B cell (primary cell): ENCODE measurements around the gene SKIC8. TPM values are rescaled to one million over a fixed set of nuclear protein-coding genes. Genes with fewer than 3 reads are reported as not detected.

Experiments used
- ATAC-seq: fragments of 200-7000 bp; cut with Tn5 transposase; one replicate; pipeline ENCODE4 v1.10.0; 2021; ENCODE audit warnings: low read depth, mild to moderate bottlenecking, moderate number of reproducible peaks, moderate library complexity
- CTCF ChIA-PET: fragments of 350-600 bp; sonication (Branson Sonifier 250); formaldehyde crosslinking; loops from one replicate; lab custom pipeline; 2021; ENCODE audit warnings: antibody characterized with exemption, inconsistent platforms; lab: Charles Lee
- POLR2A ChIA-PET: fragments of 350-600 bp; sonication (Branson Sonifier 250); formaldehyde crosslinking; loops from one replicate; lab custom pipeline; 2021; ENCODE audit warnings: antibody characterized with exemption; lab: Charles Lee
- DNase-seq: peaks from one replicate; pipeline ENCODE4 v3.0.0; 2013
- H2AFZ ChIP-seq: 2 replicates; pipeline ENCODE4 v1.6.1; 2012; ENCODE audit warnings: mild to moderate bottlenecking, low read depth, low read length; ENCODE audit not compliant: insufficient read depth, poor library complexity, severe bottlenecking
- H3K27ac ChIP-seq, 2 donors: 1 replicate in 1 of 2; 2 replicates in 1 of 2; pipeline ENCODE4 v1.5.1; 2012 to 2013; ENCODE audit warnings: low read length in 2 of 2, mild to moderate bottlenecking in 2 of 2, moderate library complexity in 1 of 2
- H3K27me3 ChIP-seq, 4 experiments: fragments of 200-600 bp in 1 of 4; sonication (generic) in 1 of 4; replicated peaks in 1 of 4; 1 replicate in 2 of 4; 2 replicates in 2 of 4; pipeline versions ENCODE4 v1.6.1 to v1.7.0; 2013 to 2016; ENCODE audit warnings: low read length in 3 of 4, mild to moderate bottlenecking in 2 of 4, mixed read lengths in 1 of 4, moderate library complexity in 1 of 4; ENCODE audit not compliant: insufficient read depth in 4 of 4, control insufficient read depth in 3 of 4; ENCODE audit errors: control extremely low read depth in 1 of 4
- H3K36me3 ChIP-seq, 2 experiments: replicated peaks in 1 of 2; 1 replicate in 1 of 2; 2 replicates in 1 of 2; pipeline versions ENCODE4 v1.6.1 to v1.7.1; 2013; ENCODE audit warnings: low read length in 1 of 2; ENCODE audit not compliant: insufficient read depth in 2 of 2, control insufficient read depth in 1 of 2; ENCODE audit errors: control extremely low read depth in 1 of 2, extremely low read depth in 1 of 2
- H3K4me1 ChIP-seq, 2 donors: fragments of 200-600 bp in 1 of 2; sonication (generic) in 1 of 2; 1 replicate in 1 of 2; 2 replicates in 1 of 2; pipeline versions ENCODE4 v1.5.1 to v1.6.1; 2013 to 2017; ENCODE audit warnings: low read length in 2 of 2; ENCODE audit not compliant: control insufficient read depth in 2 of 2, insufficient read depth in 2 of 2
- H3K4me2 ChIP-seq: replicated peaks from 2 replicates; pipeline ENCODE3; 2012; ENCODE audit warnings: mild to moderate bottlenecking, low read depth, low read length; ENCODE audit not compliant: poor library complexity, severe bottlenecking
- H3K4me3 ChIP-seq, 5 experiments: fragments of 200-600 bp in 1 of 5; sonication (generic) in 1 of 5; 1 replicate in 3 of 5; 2 replicates in 2 of 5; pipeline versions ENCODE4 v1.5.1 to v1.7.0; 2011 to 2016; ENCODE audit warnings: low read length in 4 of 5, mild to moderate bottlenecking in 4 of 5, low read depth in 2 of 5, control low read depth in 1 of 5, moderate library complexity in 1 of 5; ENCODE audit not compliant: insufficient read depth in 1 of 5; ENCODE audit errors: control extremely low read depth in 1 of 5, extremely low read depth in 1 of 5
- H3K79me2 ChIP-seq: fragments of 200-600 bp; sonication (generic); one replicate; pipeline ENCODE4 v1.6.0; 2016; ENCODE audit warnings: low read length; ENCODE audit not compliant: control insufficient read depth, insufficient read depth
- H3K9ac ChIP-seq: fragments of 200-600 bp; sonication (generic); 2 replicates; pipeline ENCODE4 v1.6.1; 2017; ENCODE audit warnings: mild to moderate bottlenecking, low read length, moderate library complexity
- H3K9me3 ChIP-seq, 3 donors: one replicate each; pipeline versions ENCODE4 v1.6.1 to v1.7.1; 2013; ENCODE audit warnings: low read length in 2 of 3; ENCODE audit not compliant: control insufficient read depth in 2 of 3, insufficient read depth in 1 of 3; ENCODE audit errors: control extremely low read depth in 1 of 3
- H4K20me1 ChIP-seq: 2 replicates; pipeline ENCODE4 v1.6.0; 2012; ENCODE audit warnings: mild to moderate bottlenecking, low read length; ENCODE audit not compliant: insufficient read depth, control insufficient read depth, poor library complexity, severe bottlenecking
- H3K27ac Mint-ChIP-seq: one replicate; pipeline ENCODE4 v1.8.0; 2021; ENCODE audit warnings: mixed read lengths
- H3K27me3 Mint-ChIP-seq: one replicate; pipeline ENCODE4 v1.8.0; 2021; ENCODE audit warnings: mixed read lengths
- H3K4me1 Mint-ChIP-seq: one replicate; pipeline ENCODE4 v1.8.0; 2021; ENCODE audit warnings: mixed read lengths
- H3K4me3 Mint-ChIP-seq: one replicate; pipeline ENCODE4 v1.8.0; 2021; ENCODE audit warnings: mixed read lengths
- H3K9me3 Mint-ChIP-seq: one replicate; pipeline ENCODE4 v1.8.0; 2022; ENCODE audit warnings: mixed read lengths; ENCODE audit not compliant: insufficient read depth
- CTCF ChIP-seq: fragments of 200-600 bp; IDR thresholded peaks from one replicate; pipeline ENCODE4 v1.8.0; 2022; ENCODE audit warnings: antibody characterized with exemption, mild to moderate bottlenecking
- EZH2 ChIP-seq: IDR thresholded peaks from 2 replicates; pipeline ENCODE4 v1.6.1; 2012; ENCODE audit warnings: borderline replicate concordance, low read depth, mild to moderate bottlenecking, moderate library complexity, low read length; ENCODE audit not compliant: insufficient read depth, poor library complexity, severe bottlenecking
- WGBS: methylation state at CpG from one replicate; pipeline ENCODE4 v1.1.5; 2013; ENCODE audit warnings: missing lambda C conversion rate; ENCODE audit not compliant: insufficient coverage; 5-methylcytosine and 5-hydroxymethylcytosine counted together
- intact Hi-C: fragments of 100-400 bp; cut with micrococcal nuclease; formaldehyde crosslinking; loops from one replicate; pipeline ENCODE4 v1.10.0; 2022
- polyA plus RNA-seq: library from polyadenylated mRNA; depleted of rRNA; stranded (reverse); fragments of >200 nt; gene quantifications from 2 replicates; pipeline ENCODE4 v1.2.3, GENCODE V29; 2012
- total RNA-seq, 2 donors: library from RNA; stranded (reverse); fragments of 120-200 nt in 1 of 2; gene quantifications; 1 replicate in 1 of 2; 2 replicates in 1 of 2; pipeline versions ENCODE4 v1.2.3 to v1.2.4, GENCODE V29; 2013 to 2022

The SKIC8 gene
- total and polyA plus RNA-seq, 2 donors (not counting 1 experiment from before 2014, with no cell fraction given) = 31.9 to 40.2 TPM

GRCh38 chr15:78341057-78341987 lies 41.9 kb upstream of the SKIC8 start:
- Histone ChIP-seq H3K4me3 (no peak overlapping the region), H3K4me2 (no peak overlapping the region), H3K4me1 (peaks cover 4 to 7% of the 10 kb centered on the region in 2 donors), H3K27ac (no peak overlapping the region), H4K20me1 (no peaks in the 10 kb centered on the region), H3K27me3 (peaks cover 0 to 32% (median 16%) of the 10 kb centered on the region in 4 experiments), H3K36me3 (no peaks in the 10 kb centered on the region), H3K9me3 (no peaks in the 10 kb centered on the region), H3K79me2 (no peaks in the 10 kb centered on the region), H2AFZ (no peak overlapping the region), H3K9ac (no peak overlapping the region)
- no peak for ATAC-seq
- H3K4me3 Mint-ChIP-seq = no peak overlapping the region
- H3K27ac Mint-ChIP-seq = no peak overlapping the region
- no peak for TF ChIP-seq EZH2
- WGBS = 13% methylated on average over 46 of the region's 53 CpGs
- ChIA-PET POLR2A (no interaction called here), CTCF (no interaction called here)
- H3K27me3 Mint-ChIP-seq = peaks cover 59% of the 10 kb centered on the region
- intact Hi-C loops = no loop called here
- H3K4me1 Mint-ChIP-seq = peaks cover 8% of the 10 kb centered on the region
- no peak for DNase-seq
- no peaks in the 10 kb centered on the region for H3K9me3 Mint-ChIP-seq

- Histone ChIP-seq H4K20me1 (no peaks in the 10 kb centered on the region), H3K4me1 (peaks cover 4 to 7% of the 10 kb centered on the region in 2 donors), H3K79me2 (no peaks in the 10 kb centered on the region), H3K27me3 (peaks cover 0 to 32% (median 16%) of the 10 kb centered on the region in 4 experiments), H3K9me3 (no peaks in the 10 kb centered on the region), H3K27ac (no peak within 1 kb of the TSS), H3K36me3 (no peaks in the 10 kb centered on the region), H3K4me2 (no peak within 1 kb of the TSS), H2AFZ (no peak within 1 kb of the TSS), H3K9ac (no peak within 1 kb of the TSS), H3K4me3 (no peak within 1 kb of the TSS)
- POLR2A ChIA-PET = no interaction called here
- ATAC-seq = no peak
- Mint-ChIP-seq H3K27me3 (peaks cover 52% of the 10 kb centered on the region), H3K27ac (no peak within 1 kb of the TSS), H3K4me3 (no peak within 1 kb of the TSS), H3K9me3 (no peaks in the 10 kb centered on the region), H3K4me1 (peaks cover 8% of the 10 kb centered on the region)
- CTCF ChIA-PET = no interaction called here
- intact Hi-C loops = no loop called here
- DNase-seq = no peak
- TF ChIP-seq EZH2 = no peak
- no peak for TF ChIP-seq CTCF
- WGBS = 6% methylated on average over 66 of the region's 67 CpGs
Observed at GRCh38 chr15:78340231-78341056, 41.0 kb upstream of the SKIC8 start, which contains the start of gene CRABP1. CRABP1 (plus strand) TSS chr15:78340353; CDS start chr15:78340429, 76 bp downstream.
